Activated T-cell treated with anti-CD3 and anti-CD28 coated beads, Interleukin-2, amount 50 U/mL, for 4 hours (primary cell): ENCODE data around the gene GPR32. TPM values are rescaled to one million over a fixed set of nuclear protein-coding genes. Genes with fewer than 3 reads are reported as not detected.
"Not testable (repeated sequence)": the region's sequence is repeated elsewhere in the genome, so short reads cannot be mapped to it uniquely, and the experiment has no call there.

ENCODE experiments used
- ATAC-seq, 2 donors: fragments of 200-7000 bp; cut with Tn5 transposase; one replicate each; pipeline ENCODE4 v1.10.0; 2021
- DNase-seq: peaks from one replicate; pipeline ENCODE4 v3.0.0-alpha.2; 2020
- H3K27me3 Mint-ChIP-seq: one replicate; pipeline ENCODE4 v1.8.0; 2021; ENCODE audit warnings: low read depth, mixed read lengths
- H3K36me3 Mint-ChIP-seq: one replicate; pipeline ENCODE4 v1.8.0; 2022; ENCODE audit warnings: mixed read lengths; ENCODE audit not compliant: insufficient read depth
- H3K4me1 Mint-ChIP-seq: one replicate; pipeline ENCODE4 v1.8.0; 2021; ENCODE audit warnings: low read depth, mixed read lengths
- H3K4me3 Mint-ChIP-seq: one replicate; pipeline ENCODE4 v1.8.0; 2021; ENCODE audit warnings: mild to moderate bottlenecking, moderate library complexity, mixed read lengths
- H3K9me3 Mint-ChIP-seq: one replicate; pipeline ENCODE4 v1.8.0; 2021; ENCODE audit warnings: mixed read lengths
- total RNA-seq, 3 donors: library from RNA; stranded (reverse); gene quantifications; one replicate each; pipeline ENCODE4 v1.2.1, GENCODE V29; 2021

The GPR32 gene
- total RNA-seq, 3 donors from 2014 or later, result not detected

DNA sequence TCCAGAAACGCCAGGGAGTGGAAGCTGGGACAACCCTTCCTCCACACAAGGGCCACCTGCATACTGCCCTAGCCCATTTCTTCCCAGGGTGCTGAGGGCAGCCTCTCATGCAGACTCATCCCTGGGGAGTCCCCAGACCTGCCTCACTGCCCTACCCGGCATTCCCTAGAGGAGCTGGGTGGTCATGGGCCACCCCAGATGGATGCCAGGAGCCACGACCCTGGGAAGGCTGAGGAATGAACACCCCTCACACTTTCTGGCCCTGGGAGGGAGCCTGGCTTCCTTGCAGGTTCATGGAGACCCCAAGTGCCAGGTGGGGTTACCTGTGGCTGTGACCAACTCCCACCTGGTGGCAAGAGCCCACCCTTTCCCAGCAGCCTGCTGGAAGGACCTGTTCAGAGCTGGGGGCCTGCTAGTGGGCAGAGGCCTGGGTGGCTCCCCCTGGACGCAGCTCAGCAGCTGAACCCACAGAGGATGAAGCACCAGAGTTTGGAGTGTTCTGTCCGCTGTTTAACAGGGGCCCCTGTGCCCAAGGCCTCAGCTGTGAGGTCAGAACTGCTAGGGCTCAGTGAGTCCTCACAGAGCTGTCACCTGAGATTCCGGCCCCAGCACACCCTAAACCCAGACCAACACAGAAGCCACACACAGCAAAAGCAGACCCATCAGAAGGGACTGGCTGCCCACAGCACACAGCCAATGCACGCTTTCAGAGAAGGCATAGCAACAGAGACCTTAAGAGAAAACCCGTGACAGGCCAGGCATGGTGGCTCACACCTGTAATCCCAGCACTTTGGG is 26.6 kb downstream of the GPR32 start:
- ATAC-seq, result no peak
- Mint-ChIP-seq H3K9me3 (no peaks in the 10 kb centered on the region), H3K27me3 (no peaks in the 10 kb centered on the region), H3K4me3 (no peak overlapping the region), H3K36me3 (peaks cover 18% of the 10 kb centered on the region), H3K4me1 (peaks cover 8% of the 10 kb centered on the region)
- no peak for DNase-seq

DNA sequence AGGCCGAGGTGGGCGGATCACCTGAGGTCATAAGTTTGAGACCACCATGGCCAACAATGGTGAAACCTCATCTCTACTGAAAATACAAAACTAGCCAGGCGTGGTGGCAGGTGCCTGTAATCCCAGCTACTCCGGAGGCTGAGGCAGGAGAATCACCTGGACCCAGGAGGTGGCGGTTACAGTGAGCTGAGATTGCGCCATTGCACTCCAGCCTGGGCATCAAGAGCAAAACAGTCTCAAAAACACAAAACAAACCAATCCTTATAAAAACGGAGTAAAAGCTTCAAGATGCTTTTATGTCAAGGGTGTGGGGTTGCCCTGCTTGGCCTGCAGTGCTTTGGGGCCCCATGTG is 27.1 kb downstream of the GPR32 start:
- Mint-ChIP-seq H3K27me3 (no peaks in the 10 kb centered on the region), H3K4me3 (no peak overlapping the region), H3K9me3 (no peaks in the 10 kb centered on the region), H3K4me1 (peaks cover 13% of the 10 kb centered on the region), H3K36me3 (peaks cover 23% of the 10 kb centered on the region)
- no peak for ATAC-seq
- no peak for DNase-seq

DNA sequence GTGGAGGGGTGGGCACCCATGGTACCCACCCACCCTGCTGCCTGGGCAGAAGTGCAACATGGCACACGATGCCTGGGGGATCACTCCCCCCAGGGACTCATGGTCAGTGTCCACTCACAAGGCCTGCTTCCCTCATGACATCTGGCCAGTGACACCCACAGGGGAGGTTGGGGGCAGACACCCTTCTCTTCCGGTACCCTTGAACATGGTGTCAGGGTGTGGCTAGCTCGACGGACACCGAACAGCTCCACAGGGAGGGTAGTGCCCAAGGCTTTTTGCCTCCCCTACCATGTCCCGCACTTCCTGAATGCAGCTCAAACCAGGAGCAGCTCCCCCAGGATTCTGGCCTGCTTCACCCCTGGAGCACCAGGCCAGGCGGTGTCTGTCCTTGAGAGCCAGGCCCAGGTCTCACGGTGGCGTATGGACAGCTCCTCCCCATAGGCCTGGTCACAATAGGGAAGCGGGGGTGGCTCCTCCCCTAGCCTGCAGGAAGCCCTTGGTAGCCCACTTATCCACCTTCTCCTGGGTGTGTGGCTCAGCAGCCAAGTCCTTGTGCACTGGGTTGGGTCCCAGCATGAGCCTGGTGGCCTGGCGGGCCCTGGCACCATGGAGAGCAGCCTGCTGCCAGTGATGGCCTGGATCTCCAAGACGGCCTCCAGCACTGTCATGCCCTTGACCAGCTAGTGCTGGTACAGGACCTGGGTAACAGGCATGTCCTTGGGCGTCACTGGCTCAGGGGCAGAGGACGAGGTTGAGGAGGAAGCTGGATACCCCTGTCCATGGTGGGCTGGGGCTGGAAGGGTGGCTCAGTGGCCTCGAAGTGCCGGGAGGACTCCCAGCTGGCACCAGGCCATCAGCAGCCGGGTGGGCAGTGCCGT is 27.8 kb downstream of the GPR32 start:
- ATAC-seq, result no peak

DNA sequence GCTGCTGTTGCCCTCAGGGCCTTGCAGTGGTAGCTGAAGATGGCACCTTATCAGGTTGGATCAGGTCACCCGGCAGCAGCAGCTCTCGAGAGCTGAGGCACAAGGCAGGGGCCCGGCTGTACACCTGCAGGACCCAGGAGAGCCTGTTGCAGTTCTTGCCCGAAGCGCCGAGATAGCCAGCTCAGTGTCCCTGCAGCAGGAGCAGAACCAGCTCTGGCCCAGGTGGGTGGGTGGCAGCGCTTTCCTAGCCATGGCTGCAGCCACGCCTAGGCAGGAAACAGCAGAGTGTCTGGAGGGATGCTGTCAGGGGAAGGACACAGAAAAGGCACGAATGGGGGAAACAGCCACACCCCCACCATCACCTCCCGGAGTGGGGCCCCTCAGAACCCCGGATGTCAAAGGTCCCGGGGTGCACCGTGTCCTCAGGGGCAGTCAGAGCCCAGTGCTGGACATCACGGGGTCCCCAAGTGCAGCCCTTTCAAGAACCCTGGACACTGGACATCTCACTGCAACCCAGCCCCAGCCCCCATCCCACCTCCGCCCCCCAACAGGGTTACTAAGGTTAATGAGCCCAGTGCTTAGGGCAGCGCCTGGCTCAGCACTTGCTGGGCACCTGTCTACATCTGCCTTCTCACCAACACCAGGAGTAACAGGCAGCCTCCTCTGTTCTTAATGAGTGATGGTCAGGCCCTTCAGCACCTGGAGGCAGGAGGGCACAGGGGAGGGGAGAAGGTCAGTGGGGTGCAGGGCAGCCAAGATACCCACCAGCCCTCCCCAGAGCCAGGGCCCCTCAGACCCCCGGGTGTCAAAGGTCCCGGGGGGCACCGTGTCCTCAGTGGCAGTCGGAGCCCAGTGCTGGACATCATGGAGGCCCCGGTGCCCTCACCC is 28.6 kb downstream of the GPR32 start:
- ATAC-seq (no peak), DNase-seq (no peak)
- peaks cover 22% of the 10 kb centered on the region for H3K4me1 Mint-ChIP-seq
- no peak overlapping the region for H3K4me3 Mint-ChIP-seq
- no peaks in the 10 kb centered on the region for H3K27me3 Mint-ChIP-seq
- H3K9me3 Mint-ChIP-seq, result no peaks in the 10 kb centered on the region
- peaks cover 34% of the 10 kb centered on the region for H3K36me3 Mint-ChIP-seq

More for the DNA sequence above, 27.8 kb downstream of the GPR32 start:
- Mint-ChIP-seq H3K4me3 (no peak overlapping the region), H3K9me3 (no peaks in the 10 kb centered on the region), H3K4me1 (peaks cover 18% of the 10 kb centered on the region), H3K27me3 (no peaks in the 10 kb centered on the region), H3K36me3 (peaks cover 28% of the 10 kb centered on the region)
- DNase-seq, result no peak

DNA sequence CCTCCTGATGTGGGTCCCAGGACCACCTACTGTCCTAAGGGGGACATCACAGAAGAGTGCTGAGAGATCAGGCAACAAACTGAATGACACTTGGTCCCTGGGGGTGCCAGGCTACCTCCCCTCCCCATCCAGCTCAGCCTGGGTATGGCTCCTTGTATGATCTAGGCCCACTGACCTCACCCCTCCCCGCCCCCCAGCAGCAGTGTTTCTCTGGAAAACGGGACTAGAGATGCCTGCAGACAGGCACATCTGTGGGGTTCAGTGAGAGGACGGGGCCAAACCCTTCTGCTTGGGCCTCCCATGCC is 29.2 kb downstream of the GPR32 start:
- no peak for DNase-seq
- Mint-ChIP-seq H3K27me3 (no peaks in the 10 kb centered on the region), H3K36me3 (peaks cover 37% of the 10 kb centered on the region), H3K4me1 (peaks cover 23% of the 10 kb centered on the region), H3K4me3 (no peak overlapping the region), H3K9me3 (no peaks in the 10 kb centered on the region)
- no peak for ATAC-seq

DNA sequence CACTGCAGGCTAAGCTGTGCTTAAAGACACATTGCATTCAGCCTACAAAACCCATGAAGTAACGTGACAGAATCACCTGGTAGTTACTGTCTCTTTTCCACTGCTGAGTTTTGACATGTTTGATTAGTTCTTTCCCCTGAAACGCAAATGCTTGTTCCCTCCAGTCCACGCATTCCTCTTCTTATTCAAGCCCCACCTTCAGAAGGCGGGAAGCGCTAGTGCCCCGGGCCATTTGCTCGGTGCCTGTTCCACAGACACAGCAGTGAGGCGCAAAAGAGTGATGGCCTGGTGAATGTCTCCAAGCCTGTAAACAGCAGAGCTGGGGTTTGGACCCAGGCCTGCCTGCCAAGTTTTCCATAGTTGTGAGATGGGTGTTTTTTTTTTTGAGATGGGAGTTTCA is 30.8 kb downstream of the GPR32 start:
- peaks cover 35% of the 10 kb centered on the region for H3K36me3 Mint-ChIP-seq

GRCh38 chr19:50803633-50804419 is 33.6 kb downstream of the GPR32 start:
- DNase-seq (peak; percentile 32), ATAC-seq (peak; percentile 35 to 39)
- Mint-ChIP-seq H3K4me3 (peak overlapping the region; percentile 97), H3K9me3 (no peaks in the 10 kb centered on the region), H3K27me3 (no peaks in the 10 kb centered on the region), H3K36me3 (peaks cover 30% of the 10 kb centered on the region), H3K4me1 (peaks cover 39% of the 10 kb centered on the region)

More for the DNA sequence above, 30.8 kb downstream of the GPR32 start:
- DNase-seq (no peak), ATAC-seq (no peak)
- Mint-ChIP-seq H3K9me3 (no peaks in the 10 kb centered on the region), H3K4me1 (peaks cover 37% of the 10 kb centered on the region), H3K27me3 (no peaks in the 10 kb centered on the region), H3K4me3 (peak overlapping the region; percentile 0)

- Mint-ChIP-seq H3K4me1 (peaks cover 39% of the 10 kb centered on the region), H3K9me3 (no peaks in the 10 kb centered on the region), H3K4me3 (peak overlapping the region; percentile 97), H3K36me3 (peaks cover 30% of the 10 kb centered on the region), H3K27me3 (no peaks in the 10 kb centered on the region)
- ATAC-seq (peak; percentile 94 to 95), DNase-seq (peak; percentile 97)
These were observed 34.4 kb downstream of the GPR32 start for GRCh38 chr19:50804420-50805272.

GRCh38 chr19:50808856-50809255 is 38.6 kb downstream of the GPR32 start:
- Mint-ChIP-seq H3K36me3 (peaks cover 2% of the 10 kb centered on the region), H3K4me1 (peaks cover 17% of the 10 kb centered on the region), H3K4me3 (no peak overlapping the region), H3K27me3 (peaks cover 7% of the 10 kb centered on the region), H3K9me3 (no peaks in the 10 kb centered on the region)
- DNase-seq, result no peak
- ATAC-seq, result no peak

DNA sequence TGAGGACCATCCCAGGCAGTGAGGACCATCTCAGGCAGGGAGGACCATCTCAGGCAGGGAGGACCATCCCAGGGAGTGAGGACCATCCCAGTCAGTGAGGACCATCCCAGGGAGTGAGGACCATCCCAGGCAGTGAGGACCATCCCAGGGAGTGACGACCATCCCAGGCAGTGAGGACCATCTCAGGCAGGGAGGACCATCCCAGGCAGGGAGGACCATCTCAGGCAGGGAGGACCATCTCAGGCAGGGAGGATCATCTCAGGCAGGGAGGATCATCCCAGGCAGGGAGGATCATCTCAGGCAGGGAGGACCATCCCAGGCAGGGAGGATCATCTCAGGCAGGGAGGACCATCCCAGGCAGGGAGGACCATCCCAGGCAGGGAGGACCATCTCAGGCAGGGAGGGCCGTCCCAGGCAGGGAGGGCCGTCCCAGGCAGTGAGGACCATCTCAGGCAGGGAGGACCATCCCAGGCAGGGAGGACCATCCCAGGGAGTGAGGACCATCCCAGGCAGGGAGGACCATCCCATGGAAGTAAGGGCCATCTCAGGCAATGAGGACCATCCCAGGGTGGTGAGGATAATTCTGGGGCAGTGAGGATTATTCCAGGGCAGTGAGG is 41.5 kb downstream of the GPR32 start:
- not testable (repeated sequence) for H3K36me3 Mint-ChIP-seq, ATAC-seq, H3K4me3 Mint-ChIP-seq, DNase-seq, H3K4me1 Mint-ChIP-seq, H3K9me3 Mint-ChIP-seq
- H3K27me3 Mint-ChIP-seq, result peaks cover 24% of the 10 kb centered on the region

DNA sequence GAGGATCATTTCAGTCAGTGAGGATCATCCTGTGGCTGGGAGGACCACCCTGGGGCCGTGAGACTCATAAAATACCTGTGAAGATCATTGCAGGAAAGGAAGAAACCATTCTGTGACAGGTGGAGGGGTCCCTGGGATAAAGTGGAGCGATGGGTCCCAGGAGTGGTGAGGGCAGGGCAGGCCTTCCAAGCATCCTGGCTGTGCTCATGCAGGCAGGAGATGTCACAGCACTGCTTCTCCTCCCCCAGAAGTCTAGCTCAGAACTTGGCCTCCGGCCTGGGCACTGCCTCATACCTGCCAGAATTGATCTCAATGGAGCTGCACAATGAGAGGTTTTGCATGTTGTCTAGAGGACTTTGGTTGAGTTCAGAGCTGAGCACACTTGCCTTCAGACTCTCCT is 42.2 kb downstream of the GPR32 start:
- no peaks in the 10 kb centered on the region for H3K36me3 Mint-ChIP-seq
- ATAC-seq (no peak), DNase-seq (no peak)
- no peaks in the 10 kb centered on the region for H3K9me3 Mint-ChIP-seq
- no peak overlapping the region for H3K4me3 Mint-ChIP-seq
- H3K27me3 Mint-ChIP-seq, result peaks cover 31% of the 10 kb centered on the region
- peaks cover 11% of the 10 kb centered on the region for H3K4me1 Mint-ChIP-seq

DNA sequence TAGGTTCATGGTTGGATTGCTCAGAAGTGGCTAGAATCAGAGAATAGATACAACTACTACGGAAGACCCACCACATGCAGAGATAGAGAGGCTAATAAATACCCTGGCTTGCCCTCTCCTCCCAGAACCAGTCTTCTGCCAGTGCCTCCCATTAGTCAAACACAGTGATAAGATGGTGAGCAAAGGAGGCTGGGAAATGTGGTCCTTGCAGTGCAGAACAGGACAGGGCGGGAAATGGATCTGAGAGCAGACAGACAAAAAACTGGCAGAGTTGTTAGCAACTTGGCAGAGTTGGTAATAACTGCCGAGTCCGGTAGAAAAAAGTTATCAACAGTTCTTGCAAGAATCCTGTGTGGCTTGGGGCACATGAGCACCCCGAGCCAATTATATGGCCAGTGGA is 44.6 kb downstream of the GPR32 start:
- ATAC-seq, result no peak
- no peak for DNase-seq
- Mint-ChIP-seq H3K27me3 (peaks cover 49% of the 10 kb centered on the region), H3K9me3 (no peaks in the 10 kb centered on the region), H3K36me3 (no peaks in the 10 kb centered on the region), H3K4me3 (no peak overlapping the region), H3K4me1 (peaks cover 25% of the 10 kb centered on the region)

- H3K9me3 Mint-ChIP-seq, result no peaks in the 10 kb centered on the region
- ATAC-seq (no peak), DNase-seq (no peak)
- no peak overlapping the region for H3K4me3 Mint-ChIP-seq
- peaks cover 54% of the 10 kb centered on the region for H3K27me3 Mint-ChIP-seq
- H3K36me3 Mint-ChIP-seq, result no peaks in the 10 kb centered on the region
- H3K4me1 Mint-ChIP-seq, result peaks cover 31% of the 10 kb centered on the region
These were observed 45.2 kb downstream of the GPR32 start for GRCh38 chr19:50815439-50815838.
